ENCODE measurements around the gene ID3. TPM values are rescaled to one million over a fixed set of nuclear protein-coding genes. Genes with fewer than 3 reads are reported as not detected.

ID3 gene
- total and polyA plus RNA-seq, 9 of the 15 experiments (the other 6 are each of a cell fraction or from before 2014, with no cell fraction given) = 6.8 to 59.8 (median 23.5) TPM

DNA sequence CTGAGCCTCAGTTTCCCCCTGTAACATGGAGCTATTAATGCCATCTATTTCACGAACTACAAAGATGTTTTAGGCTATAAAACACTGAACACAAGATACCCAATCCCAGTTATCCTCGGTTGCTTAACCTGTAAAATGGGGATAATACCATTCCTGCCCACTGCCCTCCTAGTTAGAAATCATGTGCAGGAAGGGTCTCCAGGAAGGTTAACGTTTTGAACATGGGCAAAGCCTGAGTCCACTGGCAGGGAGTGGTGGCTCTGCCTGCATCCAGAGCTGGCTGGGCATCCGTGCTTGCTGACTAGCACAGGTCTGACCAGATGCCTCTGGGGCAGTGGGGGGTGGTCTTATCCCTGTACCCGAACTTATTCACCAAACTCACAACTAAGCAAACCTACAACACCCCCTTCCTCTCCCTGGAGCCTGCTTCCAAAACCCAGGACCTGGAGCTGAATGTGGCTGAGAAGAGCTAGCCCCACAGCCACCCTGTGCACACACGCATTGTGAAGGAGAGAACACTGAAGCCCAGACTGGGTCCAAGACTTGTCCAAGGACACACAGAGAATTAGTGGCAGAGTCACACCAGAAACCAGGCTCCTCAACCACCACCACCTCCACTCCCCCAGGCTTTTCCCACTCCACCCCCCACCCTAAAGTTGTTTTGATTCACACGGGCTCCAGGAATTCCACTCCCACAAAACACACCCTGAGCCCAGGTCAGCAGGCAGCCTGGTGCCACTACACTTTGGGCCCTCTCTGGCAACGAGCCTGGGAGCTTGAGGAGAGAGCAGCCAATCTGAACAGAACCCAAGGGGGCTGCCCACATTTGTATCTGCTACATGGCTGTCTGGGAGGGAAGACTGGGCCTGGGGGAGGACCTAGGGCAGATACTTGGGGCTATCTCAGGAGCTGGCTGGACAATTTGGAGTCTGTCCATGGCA is 29.9 kb downstream of the ID3 start (continued):
- TF ChIP-seq, protein P1, sequence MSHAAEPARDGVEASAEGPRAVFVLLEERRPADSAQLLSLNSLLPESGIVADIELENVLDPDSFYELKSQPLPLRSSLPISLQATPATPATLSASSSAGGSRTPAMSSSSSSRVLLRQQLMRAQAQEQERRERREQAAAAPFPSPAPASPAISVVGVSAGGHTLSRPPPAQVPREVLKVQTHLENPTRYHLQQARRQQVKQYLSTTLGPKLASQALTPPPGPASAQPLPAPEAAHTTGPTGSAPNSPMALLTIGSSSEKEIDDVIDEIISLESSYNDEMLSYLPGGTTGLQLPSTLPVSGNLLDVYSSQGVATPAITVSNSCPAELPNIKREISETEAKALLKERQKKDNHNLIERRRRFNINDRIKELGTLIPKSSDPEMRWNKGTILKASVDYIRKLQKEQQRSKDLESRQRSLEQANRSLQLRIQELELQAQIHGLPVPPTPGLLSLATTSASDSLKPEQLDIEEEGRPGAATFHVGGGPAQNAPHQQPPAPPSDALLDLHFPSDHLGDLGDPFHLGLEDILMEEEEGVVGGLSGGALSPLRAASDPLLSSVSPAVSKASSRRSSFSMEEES (CRISPR knock-in tag; IDR thresholded peaks at IDR 0.05) = no peak
- TF ChIP-seq GATAD2B (IDR thresholded peaks at IDR 0.05; ENCODE audit: borderline replicate concordance) (no peak), ZZZ3 (IDR thresholded peaks at IDR 0.05) (no peak), ZNF146 (CRISPR knock-in tag; IDR thresholded peaks at IDR 0.05; ENCODE audit: unreplicated experiment) (no peak), ZNF143 (CRISPR knock-in tag; IDR thresholded peaks at IDR 0.05) (no peak), HDGF (IDR thresholded peaks at IDR 0.05) (0 out of 2 replicates have a peak, but pooled peaks have one; percentile 40), BHLHE40 (IDR thresholded peaks at IDR 0.05; ENCODE audit: low read length) (0 out of 2 replicates have a peak, but pooled peaks have one; percentile 7), DNMT1 (IDR thresholded peaks at IDR 0.05) (0 out of 2 replicates have a peak, but pooled peaks have one; percentile 20), ZNF57 (CRISPR knock-in tag; IDR thresholded peaks at IDR 0.05) (no peak), NRF1 (conservative IDR thresholded peaks at IDR 0.05 in 1 of 2, IDR thresholded peaks at IDR 0.05 in 1 of 2) (no peak), ZNF175 (CRISPR knock-in tag; IDR thresholded peaks at IDR 0.05; ENCODE audit: low read depth) (no peak), SMARCA5 (IDR thresholded peaks at IDR 0.05) (0 out of 2 replicates have a peak, but pooled peaks have one; percentile 60), ZNF785 (CRISPR knock-in tag; IDR thresholded peaks at IDR 0.05) (no peak), CBFA2T3 (IDR thresholded peaks at IDR 0.05) (peak; percentile 83), TAL1 (IDR thresholded peaks at IDR 0.05) (peak; percentile 58; the same call in 1 of the 2 replicates), ZKSCAN3 (CRISPR knock-in tag; IDR thresholded peaks at IDR 0.05) (no peak)
- TF ChIP-seq, protein P2, sequence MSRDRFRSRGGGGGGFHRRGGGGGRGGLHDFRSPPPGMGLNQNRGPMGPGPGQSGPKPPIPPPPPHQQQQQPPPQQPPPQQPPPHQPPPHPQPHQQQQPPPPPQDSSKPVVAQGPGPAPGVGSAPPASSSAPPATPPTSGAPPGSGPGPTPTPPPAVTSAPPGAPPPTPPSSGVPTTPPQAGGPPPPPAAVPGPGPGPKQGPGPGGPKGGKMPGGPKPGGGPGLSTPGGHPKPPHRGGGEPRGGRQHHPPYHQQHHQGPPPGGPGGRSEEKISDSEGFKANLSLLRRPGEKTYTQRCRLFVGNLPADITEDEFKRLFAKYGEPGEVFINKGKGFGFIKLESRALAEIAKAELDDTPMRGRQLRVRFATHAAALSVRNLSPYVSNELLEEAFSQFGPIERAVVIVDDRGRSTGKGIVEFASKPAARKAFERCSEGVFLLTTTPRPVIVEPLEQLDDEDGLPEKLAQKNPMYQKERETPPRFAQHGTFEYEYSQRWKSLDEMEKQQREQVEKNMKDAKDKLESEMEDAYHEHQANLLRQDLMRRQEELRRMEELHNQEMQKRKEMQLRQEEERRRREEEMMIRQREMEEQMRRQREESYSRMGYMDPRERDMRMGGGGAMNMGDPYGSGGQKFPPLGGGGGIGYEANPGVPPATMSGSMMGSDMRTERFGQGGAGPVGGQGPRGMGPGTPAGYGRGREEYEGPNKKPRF (IDR thresholded peaks at IDR 0.05; ENCODE audit: low read depth, low read length) = no peak
- TF ChIP-seq, protein P3, sequence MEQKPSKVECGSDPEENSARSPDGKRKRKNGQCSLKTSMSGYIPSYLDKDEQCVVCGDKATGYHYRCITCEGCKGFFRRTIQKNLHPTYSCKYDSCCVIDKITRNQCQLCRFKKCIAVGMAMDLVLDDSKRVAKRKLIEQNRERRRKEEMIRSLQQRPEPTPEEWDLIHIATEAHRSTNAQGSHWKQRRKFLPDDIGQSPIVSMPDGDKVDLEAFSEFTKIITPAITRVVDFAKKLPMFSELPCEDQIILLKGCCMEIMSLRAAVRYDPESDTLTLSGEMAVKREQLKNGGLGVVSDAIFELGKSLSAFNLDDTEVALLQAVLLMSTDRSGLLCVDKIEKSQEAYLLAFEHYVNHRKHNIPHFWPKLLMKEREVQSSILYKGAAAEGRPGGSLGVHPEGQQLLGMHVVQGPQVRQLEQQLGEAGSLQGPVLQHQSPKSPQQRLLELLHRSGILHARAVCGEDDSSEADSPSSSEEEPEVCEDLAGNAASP (IDR thresholded peaks at IDR 0.05) = no peak
- TF ChIP-seq, protein P4, sequence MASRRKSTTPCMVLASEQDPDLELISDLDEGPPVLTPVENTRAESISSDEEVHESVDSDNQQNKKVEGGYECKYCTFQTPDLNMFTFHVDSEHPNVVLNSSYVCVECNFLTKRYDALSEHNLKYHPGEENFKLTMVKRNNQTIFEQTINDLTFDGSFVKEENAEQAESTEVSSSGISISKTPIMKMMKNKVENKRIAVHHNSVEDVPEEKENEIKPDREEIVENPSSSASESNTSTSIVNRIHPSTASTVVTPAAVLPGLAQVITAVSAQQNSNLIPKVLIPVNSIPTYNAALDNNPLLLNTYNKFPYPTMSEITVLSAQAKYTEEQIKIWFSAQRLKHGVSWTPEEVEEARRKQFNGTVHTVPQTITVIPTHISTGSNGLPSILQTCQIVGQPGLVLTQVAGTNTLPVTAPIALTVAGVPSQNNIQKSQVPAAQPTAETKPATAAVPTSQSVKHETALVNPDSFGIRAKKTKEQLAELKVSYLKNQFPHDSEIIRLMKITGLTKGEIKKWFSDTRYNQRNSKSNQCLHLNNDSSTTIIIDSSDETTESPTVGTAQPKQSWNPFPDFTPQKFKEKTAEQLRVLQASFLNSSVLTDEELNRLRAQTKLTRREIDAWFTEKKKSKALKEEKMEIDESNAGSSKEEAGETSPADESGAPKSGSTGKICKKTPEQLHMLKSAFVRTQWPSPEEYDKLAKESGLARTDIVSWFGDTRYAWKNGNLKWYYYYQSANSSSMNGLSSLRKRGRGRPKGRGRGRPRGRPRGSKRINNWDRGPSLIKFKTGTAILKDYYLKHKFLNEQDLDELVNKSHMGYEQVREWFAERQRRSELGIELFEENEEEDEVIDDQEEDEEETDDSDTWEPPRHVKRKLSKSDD (conservative IDR thresholded peaks at IDR 0.05; ENCODE audit: low read length) = no peak
- TF ChIP-seq, protein P5, sequence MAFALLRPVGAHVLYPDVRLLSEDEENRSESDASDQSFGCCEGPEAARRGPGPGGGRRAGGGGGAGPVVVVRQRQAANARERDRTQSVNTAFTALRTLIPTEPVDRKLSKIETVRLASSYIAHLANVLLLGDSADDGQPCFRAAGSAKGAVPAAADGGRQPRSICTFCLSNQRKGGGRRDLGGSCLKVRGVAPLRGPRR (CRISPR knock-in tag; IDR thresholded peaks at IDR 0.05) = no peak
